GM12878 (cell line): ENCODE data around the gene EBF3. TPM values are rescaled to one million over a fixed set of nuclear protein-coding genes. Genes with fewer than 3 reads are reported as not detected.

Experiments used
- ATAC-seq: fragments of 200-7000 bp; cut with Tn5 transposase; 3 replicates; pipeline ENCODE4 v1.9.1; 2020; ENCODE audit warnings: mild to moderate bottlenecking, moderate library complexity
- BruUV-seq: library from RNA; stranded (reverse); fragments of 400-500 nt; replicated peaks from 2 replicates; lab custom pipeline; 2021; lab: Mats Ljungman, UMichigan
- CTCF ChIA-PET: fragments of 300-600 bp; sonication (Branson Sonifier 250); formaldehyde crosslinking; extraction: SDS; loops from one replicate; lab custom pipeline; 2021; ENCODE audit warnings: inconsistent platforms; lab: Yijun Ruan, JAX
- POLR2A ChIA-PET: fragments of 350-600 bp; formaldehyde crosslinking; extraction: SDS; loops from one replicate; lab custom pipeline; 2021; ENCODE audit warnings: inconsistent platforms; lab: Charles Lee
- RAD21 ChIA-PET: fragments of 300-600 bp; sonication (Branson Sonifier 250); formaldehyde crosslinking; loops from one replicate; lab custom pipeline; 2023; ENCODE audit warnings: antibody characterized with exemption; ENCODE audit not compliant: unreplicated experiment; lab: Charles Lee
- SMC1A ChIA-PET: fragments of 300-600 bp; sonication (Branson Sonifier 250); formaldehyde crosslinking; loops from one replicate; lab custom pipeline; 2023; ENCODE audit not compliant: unreplicated experiment, uncharacterized antibody; lab: Charles Lee
- DNase-seq: peaks from one replicate; pipeline ENCODE4 v3.0.0-alpha.2; 2011; ENCODE audit warnings: low read depth, low spot score
- FAIRE-seq: peaks from 3 replicates; lab custom pipeline; 2011; peaks lifted over from hg19 to GRCh38; lab: Jason Lieb, UNC
- H2AFZ ChIP-seq: 2 replicates; pipeline ENCODE4 v1.6.0; 2011; ENCODE audit warnings: low read depth, low read length, control low read depth; ENCODE audit not compliant: control insufficient read depth
- H3K27ac ChIP-seq: 2 replicates; pipeline ENCODE4 v1.5.1; 2011; ENCODE audit warnings: control low read depth; ENCODE audit not compliant: control insufficient read depth, insufficient read depth
- H3K27me3 ChIP-seq, 2 experiments: replicated peaks in 1 of 2; 2 replicates each; pipeline versions ENCODE4 v1.6.0 to v1.6.1; 2011; ENCODE audit warnings: low read length in 1 of 2; ENCODE audit not compliant: control insufficient read depth in 2 of 2, insufficient read depth in 2 of 2
- H3K36me3 ChIP-seq, 2 experiments: 2 replicates each; pipeline ENCODE4 v1.5.1; 2011; ENCODE audit warnings: low read length in 1 of 2; ENCODE audit not compliant: control insufficient read depth in 2 of 2, insufficient read depth in 2 of 2
- H3K4me1 ChIP-seq: 2 replicates; pipeline ENCODE4 v1.6.1; 2011; ENCODE audit warnings: mild to moderate bottlenecking, low read length, moderate library complexity, mixed read lengths; ENCODE audit not compliant: control insufficient read depth, insufficient read depth
- H3K4me2 ChIP-seq: 2 replicates; pipeline ENCODE4 v1.6.0; 2011; ENCODE audit warnings: control low read depth; ENCODE audit not compliant: control insufficient read depth, insufficient read depth
- H3K4me3 ChIP-seq: fragments of 200-600 bp; sonication (generic); 2 replicates; pipeline ENCODE4 v1.5.1; 2016
- H3K79me2 ChIP-seq: 2 replicates; pipeline ENCODE4 v1.6.0; 2011; ENCODE audit warnings: low read length; ENCODE audit not compliant: control insufficient read depth, insufficient read depth
- H3K9ac ChIP-seq: 2 replicates; pipeline ENCODE4 v1.8.0; 2011; ENCODE audit warnings: low read length, control low read depth, mixed read lengths; ENCODE audit not compliant: control insufficient read depth, insufficient read depth
- H3K9me3 ChIP-seq: replicated peaks from 3 replicates; pipeline ENCODE4 v1.5.1; 2011; ENCODE audit warnings: mild to moderate bottlenecking, low read length; ENCODE audit not compliant: control insufficient read depth, insufficient read depth
- H4K20me1 ChIP-seq: 2 replicates; pipeline ENCODE4 v1.6.0; 2011; ENCODE audit not compliant: control insufficient read depth, insufficient read depth
- ESRRA ChIP-seq: IDR thresholded peaks from 2 replicates; pipeline ENCODE4 v1.6.1; 2012; ENCODE audit warnings: mild to moderate bottlenecking, low read length, improper control_type of control experiment
- NFIC ChIP-seq: IDR thresholded peaks from 2 replicates; pipeline ENCODE4 v1.6.1; 2012; ENCODE audit warnings: low read depth, mild to moderate bottlenecking, inconsistent platforms, low read length, moderate library complexity
- PKNOX1 ChIP-seq: fragments of 450-650 bp; IDR thresholded peaks from 2 replicates; pipeline ENCODE4 v1.6.1; 2016; ENCODE audit warnings: mild to moderate bottlenecking
- SIX5 ChIP-seq: IDR thresholded peaks from 2 replicates; pipeline ENCODE4 v1.6.1; 2011; ENCODE audit warnings: mild to moderate bottlenecking, low read depth, low read length, moderate library complexity; ENCODE audit not compliant: severe bottlenecking
- SPI1 ChIP-seq: IDR thresholded peaks from 2 replicates; pipeline ENCODE4 v1.6.1; 2011; ENCODE audit warnings: low read depth, mild to moderate bottlenecking, low read length, moderate library complexity, borderline replicate concordance; ENCODE audit not compliant: insufficient read depth
- ZNF592 ChIP-seq: fragments of 450-650 bp; IDR thresholded peaks from 2 replicates; pipeline ENCODE4 v1.6.1; 2017; ENCODE audit warnings: mild to moderate bottlenecking, moderate library complexity
- WGBS: methylation state at CpG from one replicate; pipeline ENCODE4 v1.1.6; 2016; ENCODE audit warnings: low lambda C conversion rate; ENCODE audit not compliant: insufficient replicate concordance, insufficient coverage; ENCODE audit errors: missing lambda C conversion rate; 5-methylcytosine and 5-hydroxymethylcytosine counted together
- in situ Hi-C: fragments of 300-500 bp; cut with MboI; formaldehyde crosslinking; loops from 9 replicates; pipeline ENCODE4 v1.14.3; 2018; ENCODE audit warnings: mixed read lengths
- intact Hi-C: fragments of 100-400 bp; cut with micrococcal nuclease; formaldehyde crosslinking; loops from one replicate; pipeline ENCODE4 v1.14.2; 2022; ENCODE audit not compliant: unreplicated experiment
- polyA plus RNA-seq, 11 experiments: library from polyadenylated mRNA; depleted of rRNA in 4 of 11; unstranded in 6 of 11; stranded (reverse) in 5 of 11; fragments of >200 nt; fragmentation: Nextera tagmentation in 4 of 11; fragmentation: Illumina TruSeq in 1 of 11; extraction: Ambion mirVana in 4 of 11; extraction: Trizol in 1 of 11; gene quantifications; 1 replicate in 1 of 11; 2 replicates in 10 of 11; pipeline versions ENCODE4 v1.2.1 to v1.2.3, GENCODE V29; 2011 to 2016; ENCODE audit warnings: inconsistent platforms in 2 of 11, missing spikeins in 2 of 11, low read depth in 1 of 11
- total RNA-seq, 4 experiments: library from RNA; depleted of rRNA in 3 of 4; stranded (reverse); fragments of >200 nt in 3 of 4; fragmentation: Illumina TruSeq in 1 of 4; extraction: Trizol in 1 of 4; gene quantifications; 2 replicates each; pipeline versions ENCODE4 v1.2.1 to v1.2.3, GENCODE V29; 2013 to 2021
- TF ChIP-seq, protein P1 (sequence below): fragments of 450-650 bp; IDR thresholded peaks from 2 replicates; pipeline ENCODE4 v1.6.1; 2017; ENCODE audit warnings: mild to moderate bottlenecking, low read depth, inconsistent platforms; ENCODE audit not compliant: poor library complexity, severe bottlenecking

The EBF3 gene
- total and polyA plus RNA-seq, 10 of the 15 experiments (the other 5 are each of a cell fraction or from before 2014, with no cell fraction given) = not detected

GRCh38 chr10:129935867-129936152 lies 28.3 kb downstream of the EBF3 start:
- H3K9me3 ChIP-seq = no peaks in the 10 kb centered on the region
- H3K4me2 ChIP-seq = no peak overlapping the region
- ChIA-PET RAD21 (no interaction called here), POLR2A (no interaction called here), CTCF (no interaction called here), SMC1A (no interaction called here)
- no peak for TF ChIP-seq NFIC
- no TSS peak for BruUV-seq
- intact Hi-C loops (no loop called here), in situ Hi-C loops (no loop called here)
- no peak overlapping the region for H3K4me3 ChIP-seq
- DNase-seq (no peak), FAIRE-seq (no peak), ATAC-seq (no peak)
- H3K9ac ChIP-seq = no peak overlapping the region
- no peaks in the 10 kb centered on the region for H4K20me1 ChIP-seq
- H3K27ac ChIP-seq = no peak overlapping the region
- H3K27me3 ChIP-seq = no peaks in the 10 kb centered on the region
- no peaks in the 10 kb centered on the region for H3K79me2 ChIP-seq
- WGBS = 29% methylated on average over 7 of the region's 7 CpGs
- H2AFZ ChIP-seq = no peak overlapping the region
- no peaks in the 10 kb centered on the region for H3K36me3 ChIP-seq
- H3K4me1 ChIP-seq = no peaks in the 10 kb centered on the region

- in situ Hi-C loops = no loop called here
- H3K27me3 ChIP-seq = no peaks in the 10 kb centered on the region
- H3K36me3 ChIP-seq = no peaks in the 10 kb centered on the region
- H3K4me2 ChIP-seq = no peak overlapping the region
- FAIRE-seq (no peak), DNase-seq (no peak), ATAC-seq (no peak)
- no peak for TF ChIP-seq SPI1
- no peak for TF ChIP-seq ESRRA
- no peak for TF ChIP-seq PKNOX1
- TF ChIP-seq, protein P1, sequence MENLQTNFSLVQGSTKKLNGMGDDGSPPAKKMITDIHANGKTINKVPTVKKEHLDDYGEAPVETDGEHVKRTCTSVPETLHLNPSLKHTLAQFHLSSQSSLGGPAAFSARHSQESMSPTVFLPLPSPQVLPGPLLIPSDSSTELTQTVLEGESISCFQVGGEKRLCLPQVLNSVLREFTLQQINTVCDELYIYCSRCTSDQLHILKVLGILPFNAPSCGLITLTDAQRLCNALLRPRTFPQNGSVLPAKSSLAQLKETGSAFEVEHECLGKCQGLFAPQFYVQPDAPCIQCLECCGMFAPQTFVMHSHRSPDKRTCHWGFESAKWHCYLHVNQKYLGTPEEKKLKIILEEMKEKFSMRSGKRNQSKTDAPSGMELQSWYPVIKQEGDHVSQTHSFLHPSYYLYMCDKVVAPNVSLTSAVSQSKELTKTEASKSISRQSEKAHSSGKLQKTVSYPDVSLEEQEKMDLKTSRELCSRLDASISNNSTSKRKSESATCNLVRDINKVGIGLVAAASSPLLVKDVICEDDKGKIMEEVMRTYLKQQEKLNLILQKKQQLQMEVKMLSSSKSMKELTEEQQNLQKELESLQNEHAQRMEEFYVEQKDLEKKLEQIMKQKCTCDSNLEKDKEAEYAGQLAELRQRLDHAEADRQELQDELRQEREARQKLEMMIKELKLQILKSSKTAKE = no peak
- TF ChIP-seq ZNF592 = no peak
- no peak for TF ChIP-seq SIX5
- POLR2A ChIA-PET = no interaction called here
- no peak overlapping the region for H3K9ac ChIP-seq
- H3K4me3 ChIP-seq = no peak overlapping the region
- RAD21 ChIA-PET = no interaction called here
- no peaks in the 10 kb centered on the region for H4K20me1 ChIP-seq
- 44% methylated on average over 16 of the region's 16 CpGs for WGBS
- intact Hi-C loops = no loop called here
- no peak overlapping the region for H2AFZ ChIP-seq
- H3K9me3 ChIP-seq = no peaks in the 10 kb centered on the region
- H3K79me2 ChIP-seq = no peaks in the 10 kb centered on the region
- SMC1A ChIA-PET = no interaction called here
- CTCF ChIA-PET = no interaction called here
- H3K27ac ChIP-seq = no peak overlapping the region
- H3K4me1 ChIP-seq = no peaks in the 10 kb centered on the region
- BruUV-seq = no TSS peak
Measured at GRCh38 chr10:129935102-129935866, 28.8 kb downstream of the EBF3 start.
